NCI-H1436 treated with DMSO at 0.1 percent for 48 hours (cell line): ENCODE data around the gene SELENBP1.
"Not testable (repeated sequence)": the region's sequence is repeated elsewhere in the genome, so short reads cannot be mapped to it uniquely, and the experiment has no call there.

Experiments
- DNase-seq: peaks from one replicate; lab custom pipeline; 2025; lab: John Stamatoyannopoulos, UW

SELENBP1 gene

DNA sequence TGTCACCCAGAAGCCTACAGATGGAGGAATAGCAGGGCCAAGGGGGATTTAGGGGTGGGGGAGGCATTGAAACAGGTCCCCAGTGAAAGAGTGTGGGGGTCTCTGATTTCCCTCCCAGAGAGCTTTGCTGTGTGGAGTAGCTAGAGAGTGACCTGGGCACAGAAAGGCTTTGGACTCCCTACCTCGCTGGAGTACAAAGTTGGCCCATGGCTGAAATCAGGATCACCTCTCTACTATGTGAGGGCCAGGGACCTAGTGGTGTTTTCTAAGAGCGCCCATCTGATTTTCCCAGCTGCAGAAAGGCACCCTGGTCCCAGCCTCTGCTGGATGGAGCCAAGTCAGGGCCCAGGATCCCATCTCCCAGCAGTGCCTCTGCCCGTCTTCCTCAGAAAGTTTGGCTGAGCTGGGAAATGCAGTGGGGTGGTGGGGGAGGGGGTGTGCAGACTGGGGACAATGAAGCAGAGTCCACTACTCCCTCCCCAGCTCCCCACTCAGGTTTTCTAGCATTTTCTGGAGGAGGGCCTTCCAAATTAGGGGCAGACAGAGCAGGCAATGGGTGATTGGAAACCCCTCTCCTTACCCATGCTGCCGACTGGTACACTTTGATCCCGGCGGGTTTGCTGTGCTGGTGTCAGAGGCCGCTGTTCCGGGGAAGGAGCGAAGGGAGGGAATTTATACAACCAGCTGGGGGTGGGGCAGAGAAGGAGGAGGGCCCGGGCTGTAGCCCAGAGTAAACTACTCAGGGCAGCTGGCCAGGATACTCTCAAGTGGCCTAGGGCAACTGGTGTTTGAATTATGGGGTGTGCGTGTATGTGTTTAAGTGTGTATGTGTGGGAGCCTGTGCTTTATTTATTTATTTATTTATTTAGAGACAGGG lies at the start of gene SELENBP1:
TSS of gene SELENBP1 (minus strand) at position 648 of the 877 bp plus-strand sequence. CDS start at position 584, 64 bp downstream.
- DNase-seq: no peak

DNA sequence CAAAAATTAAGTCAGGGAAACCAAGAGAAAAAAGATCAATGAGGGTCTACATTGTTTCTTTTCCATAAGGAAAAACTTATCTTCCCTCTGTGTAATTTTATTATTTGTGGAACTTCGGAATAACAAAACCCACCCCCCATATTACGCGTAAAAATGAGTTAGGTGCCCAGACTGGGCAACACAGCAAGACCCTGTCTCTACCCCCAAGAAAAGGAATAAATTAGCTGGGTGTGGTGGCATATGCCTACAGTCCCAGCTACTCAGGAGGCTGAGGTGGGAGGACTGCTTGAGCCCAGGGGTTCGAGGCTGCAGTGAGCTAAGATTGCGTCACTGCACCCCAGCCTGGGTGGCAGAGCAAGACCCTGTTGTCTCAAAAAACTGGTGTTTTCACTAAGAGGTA lies 47.3 kb upstream of the SELENBP1 start:
- no peak for DNase-seq

DNA sequence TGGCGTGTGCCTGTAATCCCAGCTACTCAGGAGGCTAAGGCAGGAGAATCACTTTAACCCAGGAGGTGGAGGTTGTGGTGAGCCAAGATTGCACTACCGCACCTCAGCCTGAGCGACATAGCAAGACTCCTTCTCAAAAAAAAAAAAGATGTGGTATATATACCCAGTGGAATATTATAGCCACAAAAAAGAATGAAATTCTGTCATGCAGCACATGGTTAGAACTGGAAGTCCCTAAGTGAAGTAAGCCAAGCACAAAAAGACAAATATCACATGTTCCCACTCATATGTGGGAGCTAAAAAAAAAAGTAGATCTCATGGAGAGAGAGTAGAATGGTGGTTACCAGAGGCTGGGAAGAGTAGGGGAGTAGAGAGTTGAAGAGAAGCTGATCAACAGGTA lies 45.6 kb upstream of the SELENBP1 start:
- no peak for DNase-seq

DNA sequence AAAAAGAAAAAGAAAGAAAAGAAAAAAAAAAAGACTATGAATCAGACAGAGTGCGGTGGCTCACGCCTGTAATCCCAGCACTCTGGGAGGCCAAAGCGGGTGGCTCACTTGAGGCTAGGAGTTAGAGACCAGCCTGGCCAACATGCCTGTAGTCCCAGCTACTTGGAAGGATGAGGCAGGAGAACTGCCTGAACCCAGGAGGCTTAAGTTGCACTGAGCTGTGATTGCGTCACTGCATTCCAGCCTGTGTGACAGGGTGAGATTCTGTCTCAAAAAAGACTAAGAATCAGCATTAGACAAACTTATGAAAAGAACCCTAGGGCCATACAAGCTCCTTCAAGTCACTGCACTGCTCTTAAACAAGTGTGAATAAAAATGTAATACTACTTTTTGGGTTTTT lies 43.7 kb upstream of the SELENBP1 start:
- DNase-seq: no peak

DNA sequence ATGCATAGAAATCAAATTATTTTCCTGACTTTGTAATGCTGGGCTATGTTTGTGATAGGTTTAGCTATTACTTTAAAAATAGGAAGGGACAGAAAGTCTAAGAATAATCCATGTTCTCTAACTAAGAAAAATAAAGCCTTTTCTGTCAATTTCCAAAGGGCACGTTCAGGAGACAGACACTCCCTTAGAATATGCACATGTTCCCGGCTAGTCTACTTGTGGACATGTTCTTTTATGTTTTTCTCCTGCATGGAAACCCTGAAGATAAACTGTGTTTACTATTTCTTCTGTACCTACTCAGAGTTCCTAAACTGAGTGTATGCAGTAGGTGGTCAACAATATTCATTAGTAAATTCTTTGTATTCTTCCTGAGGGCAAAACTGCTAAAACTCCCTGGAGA lies 39.4 kb upstream of the SELENBP1 start:
- no peak for DNase-seq

DNA sequence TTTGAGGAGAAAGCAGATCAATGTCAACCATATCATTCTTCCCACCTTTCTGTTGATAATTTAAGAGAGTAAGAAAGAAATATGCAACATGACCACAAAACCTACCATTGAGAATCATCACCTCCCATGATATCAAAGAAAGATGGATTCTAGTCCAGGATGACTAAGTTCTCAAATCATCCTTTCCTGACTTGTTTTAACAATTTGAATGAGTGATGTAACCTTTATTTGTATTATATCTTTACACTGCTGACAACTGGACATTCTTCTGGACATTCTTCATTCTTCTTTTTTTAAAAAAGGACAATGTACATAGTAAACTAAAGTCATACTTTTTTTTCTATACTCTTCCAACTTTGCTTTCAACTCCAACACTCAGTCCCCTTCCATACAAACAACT lies 36.4 kb upstream of the SELENBP1 start:
- no peak for DNase-seq

DNA sequence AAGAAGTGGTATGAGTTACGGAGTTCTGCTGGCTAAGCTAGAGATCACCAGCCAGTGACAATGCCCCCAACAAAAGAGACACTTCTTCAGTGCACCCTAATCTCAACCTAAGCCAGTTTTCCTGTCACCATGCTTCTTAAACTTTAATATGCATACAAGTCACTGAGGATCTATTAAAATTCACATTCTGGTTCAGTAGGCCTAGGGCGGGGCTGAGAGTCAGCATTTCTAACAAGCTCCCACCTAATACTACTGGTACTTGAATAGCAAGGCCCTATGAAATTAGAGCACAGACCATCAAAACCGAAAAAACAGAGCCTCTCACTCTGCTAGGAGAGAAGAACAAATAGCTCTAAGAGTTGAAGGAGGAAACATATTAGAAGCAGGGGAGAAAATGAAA lies 34.8 kb upstream of the SELENBP1 start:
- no peak for DNase-seq

DNA sequence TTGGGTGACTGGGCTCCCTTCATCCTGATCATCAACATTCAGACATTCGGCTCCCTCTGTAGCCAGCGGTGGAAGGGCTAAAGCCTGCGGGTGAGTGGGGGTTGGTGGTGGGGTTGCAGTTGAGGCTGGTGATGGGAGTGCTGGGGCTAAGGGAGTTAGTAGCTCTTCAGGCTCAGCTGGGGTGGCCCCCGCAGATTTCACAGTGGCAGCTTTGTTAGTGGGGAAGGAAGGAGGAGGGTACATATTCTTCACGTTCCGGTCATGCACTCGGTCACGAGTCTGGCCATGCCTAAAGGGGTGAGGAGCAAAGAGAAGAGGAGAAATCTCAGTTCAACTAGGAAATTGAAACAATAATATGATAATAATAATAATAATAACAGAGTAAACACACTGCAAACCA lies 33.7 kb upstream of the SELENBP1 start:
- DNase-seq: no peak

DNA sequence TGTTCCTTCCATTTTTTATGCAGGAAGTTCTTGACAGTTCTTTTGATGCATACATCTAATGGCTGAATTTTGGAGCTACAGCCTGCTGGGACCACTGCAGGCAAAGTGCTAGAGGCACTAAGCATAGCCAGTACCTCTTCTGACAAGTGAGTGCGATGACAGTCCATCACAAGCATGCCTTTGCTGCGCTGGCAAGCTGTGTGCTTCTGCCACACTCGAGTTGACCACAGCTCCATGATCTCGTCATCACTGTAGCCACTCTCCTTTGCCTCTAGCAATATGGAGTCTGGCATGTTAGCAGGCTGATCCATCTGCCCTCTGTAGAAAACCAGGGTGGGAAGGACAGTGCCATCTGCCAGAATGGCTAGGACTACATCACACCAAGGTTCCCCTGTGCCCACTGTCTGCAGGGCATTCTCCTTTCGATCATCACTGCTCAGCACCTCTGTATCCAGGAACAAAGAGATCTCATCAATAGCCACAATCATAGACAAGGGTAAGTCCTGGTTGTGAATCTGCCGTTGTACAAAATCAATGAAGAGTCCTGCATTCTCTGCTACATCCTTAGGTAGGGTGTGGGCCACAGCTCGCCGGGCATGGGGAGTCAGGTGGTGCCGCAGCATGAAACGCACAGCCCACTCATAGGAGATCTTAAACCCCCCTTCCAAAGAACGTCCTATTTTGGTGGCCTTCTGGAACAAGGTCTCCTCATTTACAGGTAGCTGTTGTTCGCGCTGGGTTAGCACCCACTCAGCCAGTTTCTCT lies 32.9 kb upstream of the SELENBP1 start:
- no peak for DNase-seq

DNA sequence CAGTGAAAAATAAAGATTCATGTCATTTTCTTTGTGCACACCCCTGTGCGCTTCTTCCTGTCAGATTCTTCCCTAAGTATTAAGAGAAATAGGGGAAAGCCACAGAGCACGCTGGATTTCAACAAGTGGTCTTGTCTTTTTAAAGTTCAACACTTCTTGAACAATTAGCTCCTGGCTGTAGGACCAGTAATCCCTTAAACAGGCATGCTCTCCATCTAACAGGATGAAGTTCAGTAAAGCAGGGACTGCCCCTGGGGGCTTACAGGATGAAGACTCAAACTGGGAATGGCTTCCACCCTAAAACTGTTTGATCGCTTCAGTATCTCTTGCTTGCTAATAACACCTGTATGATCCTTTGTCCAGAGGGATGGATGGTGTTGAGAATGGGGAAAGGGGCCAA lies 31.1 kb upstream of the SELENBP1 start:
- DNase-seq: no peak

DNA sequence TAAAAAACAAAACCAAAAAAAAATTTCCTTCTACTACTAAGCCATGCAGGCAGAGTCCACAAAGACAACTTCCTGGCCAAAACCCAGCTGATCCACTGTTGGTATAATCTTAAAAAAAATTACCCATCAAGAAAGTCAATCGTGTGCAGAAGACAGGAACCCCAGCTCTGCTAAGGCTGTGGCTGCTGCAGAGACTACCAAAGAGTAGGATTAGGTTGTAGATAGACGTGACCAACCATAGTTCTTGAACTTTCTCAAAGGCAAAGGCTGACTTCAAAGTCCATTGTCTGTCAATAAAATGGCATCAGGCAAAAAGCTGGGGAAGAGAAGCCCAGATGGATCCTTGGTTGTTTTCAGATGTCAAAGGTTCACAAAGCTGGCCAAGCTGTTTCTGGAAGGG lies 30.3 kb upstream of the SELENBP1 start:
- no peak for DNase-seq

DNA sequence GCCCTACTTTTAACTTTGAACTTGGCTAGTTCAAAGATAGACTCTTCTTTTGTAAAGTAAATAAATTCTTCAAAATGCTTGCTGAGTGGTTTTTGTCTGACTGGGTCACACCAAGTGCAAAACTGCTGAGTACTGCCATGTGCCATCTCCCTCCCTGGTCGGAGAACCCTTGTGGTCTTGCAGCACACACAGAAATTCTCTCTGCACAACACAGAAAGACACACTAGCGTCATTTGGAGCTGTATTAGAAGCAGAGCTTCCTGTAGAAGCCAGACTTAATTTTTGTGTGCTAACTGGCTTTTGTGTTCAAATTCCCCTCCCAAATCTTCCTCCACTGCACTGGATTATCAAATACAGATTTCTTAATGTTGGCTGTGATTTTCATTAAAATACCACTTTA lies 29.4 kb upstream of the SELENBP1 start:
- DNase-seq: no peak

DNA sequence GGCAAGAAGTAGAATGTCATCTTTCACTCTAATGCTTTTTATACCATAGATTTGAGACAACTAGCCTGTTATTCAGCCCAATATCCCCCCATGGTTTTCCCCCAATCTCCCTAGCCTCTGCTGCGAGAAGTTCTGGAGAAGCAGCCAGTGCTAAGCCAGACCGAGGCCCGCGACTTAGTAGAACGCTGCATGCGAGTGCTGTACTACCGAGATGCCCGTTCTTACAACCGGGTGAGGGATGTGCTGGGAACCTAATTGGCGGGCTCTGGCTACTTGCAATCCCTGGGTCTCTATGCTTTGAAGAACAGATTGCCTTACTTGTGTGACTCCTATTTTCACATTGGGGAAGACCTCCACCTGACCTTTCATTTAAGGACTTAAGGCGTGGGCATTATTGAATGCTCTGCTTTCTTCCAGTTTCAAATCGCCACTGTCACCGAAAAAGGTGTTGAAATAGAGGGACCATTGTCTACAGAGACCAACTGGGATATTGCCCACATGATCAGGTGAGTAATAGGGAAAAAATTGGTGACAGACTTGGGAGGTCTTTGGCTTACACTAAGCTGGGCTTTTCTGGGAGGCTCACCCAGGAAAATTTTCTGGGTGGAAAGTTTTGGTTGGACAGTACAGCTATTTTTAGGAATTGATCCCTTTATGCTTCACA lies 28.8 kb upstream of the SELENBP1 start:
- DNase-seq: no peak

DNA sequence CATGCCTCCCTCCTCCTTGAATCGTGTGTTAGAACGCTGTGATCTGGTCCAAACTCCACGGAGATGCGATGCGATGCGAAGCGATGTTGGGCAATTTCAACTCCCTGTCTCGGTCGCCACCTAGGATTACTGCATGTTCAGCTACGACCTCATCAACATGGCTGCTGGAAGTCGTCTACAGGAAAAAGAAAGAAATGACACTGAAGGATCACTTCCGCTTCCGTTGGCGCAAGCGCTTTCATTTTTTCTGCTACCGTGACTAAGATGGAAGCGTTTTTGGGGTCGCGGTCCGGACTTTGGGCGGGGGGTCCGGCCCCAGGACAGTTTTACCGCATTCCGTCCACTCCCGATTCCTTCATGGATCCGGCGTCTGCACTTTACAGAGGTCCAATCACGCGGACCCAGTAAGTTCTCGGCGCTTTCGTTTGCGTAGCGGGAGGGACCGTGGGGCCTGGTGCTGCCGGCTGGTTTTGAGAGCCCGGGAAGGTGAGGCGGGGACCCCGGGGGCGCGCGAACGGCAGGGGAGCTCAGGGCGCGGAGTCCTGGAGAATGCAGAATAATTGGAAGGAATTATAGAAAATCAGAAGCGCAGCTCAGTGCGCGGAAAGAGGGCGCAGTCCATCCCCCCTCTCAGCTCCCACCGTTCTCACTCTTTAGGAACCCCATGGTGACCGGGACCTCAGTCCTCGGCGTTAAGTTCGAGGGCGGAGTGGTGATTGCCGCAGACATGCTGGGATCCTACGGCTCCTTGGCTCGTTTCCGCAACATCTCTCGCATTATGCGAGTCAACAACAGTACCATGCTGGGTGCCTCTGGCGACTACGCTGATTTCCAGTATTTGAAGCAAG lies 27.0 kb upstream of the SELENBP1 start, which contains the start of gene PSMB4:
TSS of gene PSMB4 (plus strand) at position 250 of the 848 bp plus-strand sequence. CDS start at position 265, 15 bp downstream.
- peak; percentile 89 for DNase-seq

DNA sequence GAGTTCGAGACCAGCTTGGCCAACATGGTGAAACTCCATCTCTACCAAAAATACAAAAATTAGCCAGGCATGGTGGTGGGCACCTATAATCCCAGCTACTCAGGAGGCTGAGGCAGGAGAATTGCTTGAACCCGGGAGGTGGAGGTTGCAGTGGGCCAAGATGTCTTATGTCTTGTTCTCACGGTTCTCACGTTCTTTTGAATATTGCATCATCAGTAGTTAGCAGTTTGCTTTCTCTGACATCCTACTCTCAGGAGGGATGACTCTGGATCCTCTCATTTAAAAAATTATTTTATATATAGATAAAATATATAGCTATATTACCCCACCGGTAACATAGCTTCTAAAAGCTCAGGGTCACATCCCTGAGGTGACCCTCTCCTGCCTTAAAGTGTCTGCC lies 23.8 kb upstream of the SELENBP1 start:
- not testable (repeated sequence) for DNase-seq

DNA sequence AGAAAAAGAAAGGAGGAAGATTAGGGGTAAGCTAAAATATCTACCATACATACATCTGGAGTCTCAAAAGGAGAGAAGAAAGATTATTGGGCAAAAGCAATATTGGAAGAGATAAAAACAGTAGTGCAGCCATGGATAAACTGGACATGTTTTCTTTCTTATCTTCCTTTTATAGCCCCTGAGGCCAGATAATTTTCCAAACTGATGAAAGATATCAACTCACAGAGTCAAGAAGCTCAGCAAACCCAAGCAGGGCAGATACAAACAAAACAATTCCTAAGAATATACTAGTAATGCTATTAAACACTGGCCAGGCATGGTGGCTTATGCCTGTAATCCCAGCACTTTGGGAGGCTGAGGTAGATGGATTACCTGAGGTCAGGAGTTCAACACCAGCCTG lies 21.1 kb upstream of the SELENBP1 start:
- DNase-seq: no peak

DNA sequence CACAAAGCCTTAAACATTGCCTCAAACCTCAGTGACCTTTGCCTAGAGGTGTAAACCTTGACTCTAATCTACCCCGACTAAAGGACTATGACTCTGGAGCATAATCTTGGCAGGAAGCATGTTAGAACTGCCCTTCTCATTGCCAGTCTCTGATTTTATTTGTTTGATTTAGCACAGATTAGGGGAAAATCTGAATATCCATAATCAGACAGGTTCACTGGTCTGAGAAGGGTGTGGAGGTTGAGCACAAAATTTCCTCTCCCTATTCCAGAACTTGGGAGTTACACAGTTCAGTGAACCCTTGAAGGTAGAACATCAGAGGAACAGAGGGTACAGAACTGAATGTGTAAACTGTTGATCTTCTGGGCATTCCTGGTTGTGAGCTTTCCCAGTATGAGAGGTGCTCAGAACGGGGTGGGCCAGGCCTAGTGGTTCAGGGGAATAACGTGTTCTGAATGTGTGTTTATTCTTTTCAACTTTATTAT lies 18.6 kb upstream of the SELENBP1 start:
- DNase-seq: no peak

DNA sequence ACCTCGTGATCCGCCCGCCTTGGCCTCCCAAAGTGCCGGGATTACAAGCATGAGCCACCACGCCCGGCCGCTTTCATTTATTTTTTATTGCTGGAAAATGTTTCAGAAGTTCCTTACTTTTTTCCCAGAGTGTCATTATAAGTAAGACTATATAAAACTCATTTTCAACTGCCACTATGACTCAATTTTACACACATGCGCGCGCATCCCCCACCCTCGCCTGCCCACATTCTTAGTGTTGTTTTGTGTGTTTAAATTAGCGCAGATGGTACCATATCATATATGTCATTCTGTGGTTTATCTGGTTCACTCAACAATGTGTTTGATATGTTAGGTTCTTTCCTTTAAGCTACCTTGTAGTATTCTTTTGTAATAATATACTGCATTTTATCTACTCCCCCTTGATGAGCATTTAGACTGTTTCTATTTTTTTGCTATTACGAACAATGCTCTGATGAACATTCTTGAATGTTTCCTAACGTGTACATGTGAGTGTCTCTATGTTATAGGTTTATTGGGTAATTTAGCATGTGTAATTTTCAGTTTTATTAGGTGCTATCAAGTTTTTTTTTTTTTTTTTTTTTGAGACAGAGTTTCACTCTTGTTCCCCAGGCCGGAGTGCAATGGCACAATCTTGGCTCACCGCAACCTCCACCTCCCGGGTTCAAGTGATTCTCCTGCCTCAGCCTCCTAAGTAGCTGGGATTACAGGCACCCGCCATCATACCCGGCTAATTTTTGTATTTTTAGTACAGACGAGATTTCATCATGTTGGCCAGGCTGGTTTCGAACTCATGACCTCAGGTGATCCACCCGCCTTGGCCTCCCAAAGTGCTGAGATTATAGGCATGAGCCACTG lies 17.9 kb upstream of the SELENBP1 start:
- DNase-seq: not testable (repeated sequence)

DNA sequence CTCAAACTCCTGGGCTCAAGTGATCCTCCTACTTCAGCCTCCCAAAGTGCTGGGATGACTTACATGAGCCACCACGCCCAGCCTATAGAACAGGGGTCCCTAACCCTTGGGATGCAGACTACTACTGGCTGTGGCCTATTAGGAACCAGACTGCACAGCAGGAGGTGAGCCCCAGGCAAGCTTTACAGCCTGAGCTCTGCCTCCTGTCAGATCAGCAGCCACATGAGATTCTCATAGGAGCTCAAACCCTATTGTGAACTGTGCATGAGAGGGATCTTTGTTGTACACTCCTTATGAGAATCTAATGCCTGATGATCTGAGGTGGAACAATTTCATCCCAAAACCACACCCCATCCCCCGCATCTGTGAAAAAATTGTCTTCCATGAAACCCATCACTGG lies 13.5 kb upstream of the SELENBP1 start:
- DNase-seq: no peak

DNA sequence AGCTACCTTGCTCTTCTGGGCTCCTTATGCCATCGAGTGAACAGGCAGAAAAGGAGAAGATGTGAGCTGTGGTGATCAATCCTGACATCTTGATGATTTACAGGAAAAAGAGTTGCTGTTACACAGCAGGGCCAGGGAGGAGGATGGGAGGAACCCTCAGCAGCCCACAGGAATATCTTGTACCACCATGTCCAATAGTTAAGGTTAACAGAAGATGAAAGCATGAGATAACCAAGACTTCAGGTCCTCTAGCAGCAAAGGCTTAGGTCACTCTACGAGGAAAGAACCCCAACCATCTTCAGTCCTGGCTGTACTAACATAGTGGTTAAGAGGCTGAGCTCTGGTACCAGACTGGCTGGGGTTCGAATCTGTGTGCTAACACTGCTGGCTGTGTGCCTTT lies 12.1 kb upstream of the SELENBP1 start:
- no peak for DNase-seq
